TTC549 (cell line): Measurements from ENCODE around the gene TTC33.
"Not testable (repeated sequence)": the region's sequence is repeated elsewhere in the genome, so short reads cannot be mapped to it uniquely, and the experiment has no call there.

Experiments
- FAIRE-seq: peaks from 2 replicates; lab custom pipeline; 2012; peaks lifted over from hg19 to GRCh38; lab: Jason Lieb, UNC

The TTC33 gene

GRCh38 chr5:40716590-40716989, 39.2 kb downstream of the TTC33 start:
- FAIRE-seq, result no peak

- peak; percentile 62 for FAIRE-seq
These were observed 39.8 kb downstream of the TTC33 start for GRCh38 chr5:40716000-40716399.

- FAIRE-seq, result no peak
These were observed 41.8 kb downstream of the TTC33 start for GRCh38 chr5:40714001-40714400.

DNA sequence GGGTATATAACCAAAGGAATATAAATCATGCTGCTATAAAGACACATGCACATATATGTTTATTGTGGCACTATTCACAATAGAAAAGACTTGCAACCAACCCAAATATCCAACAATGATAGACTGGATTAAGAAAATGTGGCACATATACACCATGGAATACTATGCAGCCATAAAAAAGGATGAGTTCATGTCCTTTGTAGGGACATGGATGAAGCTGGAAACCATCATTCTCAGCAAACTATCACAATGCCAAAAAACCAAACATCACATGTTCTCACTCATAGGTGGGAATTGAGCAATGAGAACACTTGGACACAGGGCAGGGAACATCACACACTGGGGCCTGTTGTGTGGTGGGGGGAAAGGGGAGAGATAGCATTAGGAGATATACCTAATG, 45.2 kb downstream of the TTC33 start:
- not testable (repeated sequence) for FAIRE-seq

GRCh38 chr5:40705484-40705883, 50.3 kb downstream of the TTC33 start:
- not testable (repeated sequence) for FAIRE-seq

- FAIRE-seq, result not testable (repeated sequence)
These were observed 53.7 kb downstream of the TTC33 start for GRCh38 chr5:40702027-40702426.

DNA sequence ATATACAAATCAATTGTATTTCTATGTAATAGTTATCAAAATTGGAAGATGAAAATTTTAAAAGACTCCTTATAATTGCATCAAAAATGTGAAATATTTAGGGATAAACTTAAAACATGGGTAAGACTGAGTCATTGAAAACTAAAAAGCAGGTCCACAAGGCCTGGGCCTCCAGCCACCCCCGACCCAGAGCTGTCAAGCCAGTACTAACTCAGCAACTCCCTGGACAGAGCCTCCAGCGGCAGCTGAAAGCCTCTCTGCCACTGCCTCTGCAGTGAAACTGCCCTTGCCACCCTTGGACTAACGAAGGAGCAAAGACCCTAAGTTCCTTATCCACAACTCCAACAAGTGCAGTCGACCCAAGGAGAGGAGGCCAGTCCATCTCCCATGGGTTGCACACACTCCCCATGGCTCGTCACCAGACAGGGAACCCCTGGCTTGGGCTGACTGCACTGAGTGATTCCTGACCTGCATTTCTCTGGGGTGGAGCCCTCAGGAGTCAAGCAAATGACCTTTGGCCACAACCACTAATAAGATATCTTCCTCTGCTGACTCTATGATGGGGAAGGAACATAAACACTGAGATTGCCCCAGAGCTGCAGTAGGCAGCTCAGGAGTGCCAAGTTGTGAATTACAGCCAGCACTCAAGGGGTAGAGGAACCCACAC, 55.5 kb downstream of the TTC33 start:
- FAIRE-seq, result no peak

DNA sequence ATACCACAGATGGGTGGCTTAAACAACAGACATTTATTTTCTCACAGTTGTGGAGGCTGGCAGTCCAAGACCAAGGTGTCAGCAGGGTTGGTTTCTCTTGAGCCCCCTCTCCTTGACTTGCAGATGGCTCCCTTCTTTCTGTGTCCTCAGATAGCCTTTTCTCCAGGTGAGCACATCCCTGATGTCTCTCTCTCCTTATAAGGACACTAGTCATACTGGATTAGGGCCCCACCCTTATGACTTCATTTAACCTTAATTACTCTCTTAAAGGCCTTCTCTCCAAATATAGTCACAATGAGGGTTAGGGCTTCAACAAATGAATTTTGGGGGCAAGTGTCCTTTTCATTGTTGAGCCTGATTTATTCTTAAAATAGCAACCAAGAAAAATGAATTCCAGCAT, 61.3 kb downstream of the TTC33 start:
- no peak for FAIRE-seq

GRCh38 chr5:40691894-40692293, 63.9 kb downstream of the TTC33 start:
- no peak for FAIRE-seq

GRCh38 chr5:40690267-40690666, 65.5 kb downstream of the TTC33 start:
- no peak for FAIRE-seq

DNA sequence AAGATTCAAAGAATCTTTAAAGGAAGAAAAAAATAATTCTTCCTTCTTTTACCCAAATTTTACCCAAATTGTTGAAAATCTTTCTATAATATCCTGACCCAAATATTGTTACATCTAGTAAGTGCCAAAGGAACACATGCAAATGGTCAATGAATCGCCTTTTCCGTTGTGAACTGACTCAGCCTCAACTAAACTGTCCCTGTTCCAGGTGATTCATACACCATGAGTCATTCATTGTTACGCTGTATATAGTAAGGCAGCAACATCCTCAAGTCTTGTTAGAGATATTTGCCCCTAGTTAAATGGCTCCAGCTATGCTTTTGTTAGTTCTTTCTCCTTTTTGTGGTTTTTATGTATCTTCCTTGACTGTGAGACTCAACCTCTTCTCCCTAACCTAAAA, 66.3 kb downstream of the TTC33 start:
- FAIRE-seq, result no peak

DNA sequence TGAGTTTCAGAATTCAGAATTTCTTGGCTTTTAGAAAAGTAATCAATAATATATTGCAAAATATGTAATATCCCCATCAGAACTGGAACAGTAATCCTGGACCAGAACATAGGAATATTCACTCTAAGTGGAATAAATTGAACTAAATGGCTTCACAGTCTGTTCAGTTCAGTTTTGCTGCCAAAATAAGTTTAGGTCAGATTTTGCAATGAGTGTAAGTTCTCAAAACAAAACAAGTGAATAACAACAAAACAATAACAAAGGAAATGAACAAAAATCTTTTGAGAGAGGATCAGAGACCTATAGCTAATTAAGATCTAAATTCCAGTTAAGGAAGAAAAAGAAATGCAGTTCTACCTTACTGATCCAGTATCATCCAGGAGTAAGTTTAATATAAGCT, 66.8 kb downstream of the TTC33 start:
- FAIRE-seq, result no peak

DNA sequence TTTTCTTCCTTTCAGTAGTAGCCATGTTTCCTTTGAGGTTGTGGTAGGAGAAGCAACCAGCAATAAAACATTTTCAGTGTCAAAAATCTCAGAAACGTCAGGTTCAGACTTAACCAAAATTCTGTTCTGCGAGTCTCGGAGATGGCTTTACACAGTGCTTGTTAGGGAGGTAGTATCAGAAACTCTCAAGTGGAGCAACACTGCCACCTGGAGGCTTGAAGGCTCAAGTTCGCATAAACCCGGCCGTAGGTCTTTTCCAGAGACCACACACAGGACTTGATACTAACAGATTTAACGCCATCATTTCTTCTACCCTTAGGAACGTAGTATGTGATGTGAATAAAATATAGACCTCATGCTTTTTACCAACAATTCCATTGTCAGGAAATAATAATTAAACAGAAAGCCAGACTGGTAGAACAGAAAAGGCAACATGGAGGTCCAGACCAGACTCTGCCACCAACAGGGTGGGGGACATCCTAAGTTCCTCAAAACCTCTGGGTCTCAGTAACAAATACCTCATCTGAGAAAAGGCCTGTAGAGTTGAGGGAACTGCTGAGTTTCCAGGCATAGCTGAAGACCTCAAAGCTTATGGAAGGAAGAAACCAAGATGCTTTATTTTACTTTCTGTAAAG, 67.5 kb downstream of the TTC33 start:
- FAIRE-seq, result peak; percentile 92

GRCh38 chr5:40687321-40687720, 68.4 kb downstream of the TTC33 start:
- no peak for FAIRE-seq

DNA sequence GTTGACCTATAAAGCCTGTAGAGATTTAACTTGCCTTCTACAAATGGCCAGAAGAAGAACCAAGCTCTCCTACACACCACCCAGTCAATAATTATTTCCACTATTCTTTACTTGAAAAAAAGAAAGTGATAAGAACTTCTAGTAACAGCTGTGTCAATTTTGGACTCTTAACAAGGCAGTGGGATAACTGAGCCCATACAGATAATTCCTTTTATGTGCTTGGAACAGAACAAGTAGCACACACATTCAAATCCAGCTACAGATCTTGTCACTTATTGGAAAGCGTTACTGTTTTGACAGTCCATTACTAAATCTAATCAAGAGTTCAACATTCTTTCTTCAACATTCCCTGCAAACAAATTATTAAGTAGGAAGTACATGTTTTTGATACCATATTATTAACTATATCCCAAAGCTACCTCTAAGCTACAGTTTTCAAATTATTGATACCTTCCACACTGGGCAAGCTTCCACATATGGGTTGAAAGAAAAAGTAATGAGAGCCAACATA, 69.7 kb downstream of the TTC33 start:
- no peak for FAIRE-seq

DNA sequence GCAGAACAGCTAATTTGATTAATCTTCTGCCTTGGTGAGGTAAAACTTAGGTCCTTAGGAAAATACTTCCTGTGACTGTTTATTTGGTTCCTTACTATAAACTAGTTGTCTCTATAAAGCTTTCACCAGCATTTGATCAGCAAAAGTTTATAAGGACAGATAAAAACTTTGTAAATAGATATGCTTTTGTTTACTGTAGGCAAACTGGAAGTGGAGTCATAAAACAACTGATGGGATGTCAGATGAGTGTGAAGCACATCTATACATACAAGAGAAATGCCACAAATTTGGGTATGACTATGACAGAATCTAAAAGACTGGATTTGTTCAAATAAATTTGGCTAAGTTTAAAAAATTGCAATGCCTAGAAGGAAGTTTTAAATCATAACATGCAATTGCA, 70.6 kb downstream of the TTC33 start:
- FAIRE-seq, result no peak

DNA sequence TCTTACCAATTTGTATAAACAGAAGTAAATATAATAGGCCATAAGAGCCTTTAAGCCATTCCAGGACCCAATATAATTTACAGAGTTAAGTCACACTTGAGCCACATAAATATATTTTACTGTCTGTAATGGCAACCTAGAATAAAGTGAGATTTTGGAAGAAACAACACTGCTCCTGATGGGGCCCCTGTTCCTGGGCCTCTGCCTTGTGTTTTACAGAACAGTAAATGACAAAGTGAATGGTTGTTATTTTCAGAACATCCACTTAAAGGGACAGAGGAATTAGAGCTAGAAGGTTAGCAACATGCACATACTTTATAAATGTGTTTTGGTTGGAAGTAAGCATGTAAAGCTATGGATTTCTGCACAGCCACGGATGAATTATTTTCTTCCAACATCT, 72.5 kb downstream of the TTC33 start:
- no peak for FAIRE-seq

DNA sequence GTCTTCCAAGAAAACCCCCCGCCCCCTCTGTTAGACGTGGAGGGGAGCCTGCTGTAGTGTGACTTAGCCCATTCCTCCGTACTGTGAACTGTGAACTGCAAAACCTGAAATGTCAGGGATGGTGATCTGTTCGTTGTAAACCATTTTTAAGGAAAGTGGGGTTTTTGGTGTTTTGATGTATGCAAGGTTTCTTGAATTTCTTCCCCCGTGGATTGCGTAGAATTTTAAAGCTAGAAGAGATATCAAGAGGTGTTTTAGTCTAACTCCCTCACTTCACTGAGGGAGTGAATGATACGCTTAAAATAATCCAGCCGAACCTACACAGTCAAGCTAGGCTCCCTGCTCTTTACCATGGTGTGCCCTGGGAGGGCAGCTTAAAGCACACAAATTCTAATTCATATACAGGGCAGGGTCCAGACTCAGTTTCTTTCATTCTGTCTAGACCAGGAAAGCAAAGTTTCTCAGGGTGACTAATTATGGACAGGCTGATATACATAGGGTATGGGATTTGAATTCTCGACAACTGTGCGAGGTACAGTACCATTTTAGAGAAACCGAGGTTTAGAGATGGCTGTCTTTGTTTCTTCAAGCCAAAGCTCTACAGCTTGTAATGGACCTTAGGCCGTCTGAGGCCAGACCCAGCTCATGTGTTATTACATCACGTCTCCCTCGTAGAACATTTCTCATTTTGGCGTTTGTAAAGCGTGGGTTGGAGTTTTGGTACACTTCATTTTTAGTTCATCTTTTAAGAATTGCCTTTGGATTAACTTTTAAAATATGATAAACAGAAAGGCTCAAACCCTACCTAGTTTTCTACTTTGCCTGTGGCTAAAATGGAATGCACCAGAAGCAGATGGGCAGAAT, 73.4 kb downstream of the TTC33 start:
- no peak for FAIRE-seq

GRCh38 chr5:40681363-40682153, 74.2 kb downstream of the TTC33 start:
- no peak for FAIRE-seq

DNA sequence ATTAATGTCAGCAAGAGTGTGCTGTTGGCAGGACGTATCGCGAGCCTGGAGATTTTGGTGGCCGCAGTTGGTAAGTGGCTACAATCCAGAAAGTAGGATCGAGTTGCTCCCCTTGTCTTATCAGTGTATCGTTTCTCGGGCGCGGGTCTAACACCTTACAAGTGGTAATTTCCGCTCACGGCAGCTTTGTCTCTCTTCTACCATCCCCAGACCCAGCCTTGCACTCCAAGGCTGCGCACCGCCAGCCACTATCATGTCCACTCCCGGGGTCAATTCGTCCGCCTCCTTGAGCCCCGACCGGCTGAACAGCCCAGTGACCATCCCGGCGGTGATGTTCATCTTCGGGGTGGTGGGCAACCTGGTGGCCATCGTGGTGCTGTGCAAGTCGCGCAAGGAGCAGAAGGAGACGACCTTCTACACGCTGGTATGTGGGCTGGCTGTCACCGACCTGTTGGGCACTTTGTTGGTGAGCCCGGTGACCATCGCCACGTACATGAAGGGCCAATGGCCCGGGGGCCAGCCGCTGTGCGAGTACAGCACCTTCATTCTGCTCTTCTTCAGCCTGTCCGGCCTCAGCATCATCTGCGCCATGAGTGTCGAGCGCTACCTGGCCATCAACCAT, 74.9 kb downstream of the TTC33 start:
- no peak for FAIRE-seq

DNA sequence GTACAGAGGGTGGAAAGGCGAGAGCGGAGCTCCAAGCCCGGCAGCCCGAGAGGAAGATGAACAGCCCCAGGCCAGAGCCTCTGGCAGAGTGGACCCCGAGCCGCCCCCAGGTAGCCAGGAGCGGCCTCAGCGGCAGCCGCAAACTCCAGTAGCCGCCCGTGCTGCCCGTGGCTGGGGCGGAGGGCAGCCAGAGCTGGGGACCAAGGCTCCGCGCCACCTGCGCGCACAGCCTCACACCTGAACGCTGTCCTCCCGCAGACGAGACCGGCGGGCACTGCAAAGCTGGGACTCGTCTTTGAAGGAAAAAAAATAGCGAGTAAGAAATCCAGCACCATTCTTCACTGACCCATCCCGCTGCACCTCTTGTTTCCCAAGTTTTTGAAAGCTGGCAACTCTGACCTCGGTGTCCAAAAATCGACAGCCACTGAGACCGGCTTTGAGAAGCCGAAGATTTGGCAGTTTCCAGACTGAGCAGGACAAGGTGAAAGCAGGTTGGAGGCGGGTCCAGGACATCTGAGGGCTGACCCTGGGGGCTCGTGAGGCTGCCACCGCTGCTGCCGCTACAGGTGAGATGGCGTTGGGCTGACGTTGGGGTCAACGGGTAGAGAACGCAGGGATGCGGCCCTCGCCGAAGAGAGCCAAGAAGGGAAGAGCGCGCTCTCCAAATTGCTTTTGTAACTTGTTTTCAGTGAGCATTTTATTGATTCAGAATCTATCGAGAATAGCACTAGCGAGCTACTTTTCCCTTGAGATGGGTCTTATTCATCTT, 75.7 kb downstream of the TTC33 start, which contains the start of gene PTGER4:
Gene PTGER4, plus strand, starts transcription at position 3 of the 769 bp plus-strand sequence. CDS start 1,079 bp downstream, outside the sequence.
- FAIRE-seq, result no peak
